ENCODE measurements around the gene ZSWIM5.

GRCh38 chr1:45007311-45007710 lies 199.1 kb downstream of the ZSWIM5 start:
- TF ChIP-seq, protein P1, sequence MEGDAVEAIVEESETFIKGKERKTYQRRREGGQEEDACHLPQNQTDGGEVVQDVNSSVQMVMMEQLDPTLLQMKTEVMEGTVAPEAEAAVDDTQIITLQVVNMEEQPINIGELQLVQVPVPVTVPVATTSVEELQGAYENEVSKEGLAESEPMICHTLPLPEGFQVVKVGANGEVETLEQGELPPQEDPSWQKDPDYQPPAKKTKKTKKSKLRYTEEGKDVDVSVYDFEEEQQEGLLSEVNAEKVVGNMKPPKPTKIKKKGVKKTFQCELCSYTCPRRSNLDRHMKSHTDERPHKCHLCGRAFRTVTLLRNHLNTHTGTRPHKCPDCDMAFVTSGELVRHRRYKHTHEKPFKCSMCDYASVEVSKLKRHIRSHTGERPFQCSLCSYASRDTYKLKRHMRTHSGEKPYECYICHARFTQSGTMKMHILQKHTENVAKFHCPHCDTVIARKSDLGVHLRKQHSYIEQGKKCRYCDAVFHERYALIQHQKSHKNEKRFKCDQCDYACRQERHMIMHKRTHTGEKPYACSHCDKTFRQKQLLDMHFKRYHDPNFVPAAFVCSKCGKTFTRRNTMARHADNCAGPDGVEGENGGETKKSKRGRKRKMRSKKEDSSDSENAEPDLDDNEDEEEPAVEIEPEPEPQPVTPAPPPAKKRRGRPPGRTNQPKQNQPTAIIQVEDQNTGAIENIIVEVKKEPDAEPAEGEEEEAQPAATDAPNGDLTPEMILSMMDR (IDR thresholded peaks at IDR 0.05): no peak
- no peak for TF ChIP-seq POLR2A (IDR thresholded peaks at IDR 0.05)

Measured in body of pancreas (tissue), 4 donors.